Measurements from ENCODE around the gene SGMS1. TPM values are rescaled to one million over a fixed set of nuclear protein-coding genes. Genes with fewer than 3 reads are reported as not detected.
A peak's percentile ranks its signal among the peaks of the same experiment; 100 is the strongest.

The SGMS1 gene
- total and polyA plus RNA-seq, 2 donors (not counting 1 experiment from before 2014, with no cell fraction given) = 10.0 to 43.5 TPM

GRCh38 chr10:50432211-50433009 lies 191.3 kb downstream of the SGMS1 start:
- ChIA-PET CTCF (no interaction called here), POLR2A (no interaction called here)
- no peak overlapping the region for H3K4me3 Mint-ChIP-seq
- H3K4me2 ChIP-seq (replicated peaks; ENCODE audit: low read depth, low read length, poor library complexity, severe bottlenecking) = no peak overlapping the region
- TF ChIP-seq CTCF (IDR thresholded peaks at IDR 0.05) = no peak
- no peak for TF ChIP-seq EZH2 (IDR thresholded peaks at IDR 0.05; ENCODE audit: borderline replicate concordance, insufficient read depth, low read depth, low read length, poor library complexity, severe bottlenecking)
- H3K27me3 Mint-ChIP-seq = no peaks in the 10 kb centered on the region
- no peak overlapping the region for H3K27ac Mint-ChIP-seq
- WGBS (ENCODE audit: insufficient coverage) = no CpG with 5 or more reads among the region's 1 CpG
- no peak for DNase-seq
- H3K79me2 ChIP-seq (ENCODE audit: control insufficient read depth, insufficient read depth, low read length) = no peaks in the 10 kb centered on the region
- H4K20me1 ChIP-seq (ENCODE audit: control insufficient read depth, insufficient read depth, low read length, poor library complexity, severe bottlenecking) = no peaks in the 10 kb centered on the region
- H3K4me1 ChIP-seq (ENCODE audit: control insufficient read depth in 2 of 2, insufficient read depth in 2 of 2, low read length in 2 of 2) = peaks cover 5 to 8% of the 10 kb centered on the region in 2 donors
- H2AFZ ChIP-seq (ENCODE audit: insufficient read depth, low read depth, low read length, poor library complexity, severe bottlenecking) = no peak overlapping the region
- ATAC-seq (ENCODE audit: low read depth) = no peak
- no peaks in the 10 kb centered on the region for H3K9me3 Mint-ChIP-seq (ENCODE audit: insufficient read depth)
- no peak overlapping the region for H3K9ac ChIP-seq (ENCODE audit: low read length)
- no peaks in the 10 kb centered on the region for H3K27me3 ChIP-seq (replicated peaks in 1 of 4; ENCODE audit: control extremely low read depth in 1 of 4, control insufficient read depth in 3 of 4, insufficient read depth in 4 of 4, low read length in 3 of 4)
- H3K9me3 ChIP-seq (ENCODE audit: control extremely low read depth in 1 of 3, control insufficient read depth in 2 of 3, insufficient read depth in 1 of 3, low read length in 2 of 3) = no peaks in the 10 kb centered on the region
- peaks cover 17% of the 10 kb centered on the region for H3K4me1 Mint-ChIP-seq
- H3K36me3 ChIP-seq (replicated peaks in 1 of 2; ENCODE audit: control extremely low read depth in 1 of 2, control insufficient read depth in 1 of 2, extremely low read depth in 1 of 2, insufficient read depth in 2 of 2, low read length in 1 of 2) = no peaks in the 10 kb centered on the region
- no peak overlapping the region for H3K4me3 ChIP-seq (ENCODE audit: control extremely low read depth in 1 of 5, extremely low read depth in 1 of 5, insufficient read depth in 1 of 5, low read depth in 2 of 5, low read length in 4 of 5)
- H3K27ac ChIP-seq (ENCODE audit: low read length in 2 of 2) = no peak overlapping the region
- intact Hi-C loops (cut with micrococcal nuclease) = no loop called here

DNA sequence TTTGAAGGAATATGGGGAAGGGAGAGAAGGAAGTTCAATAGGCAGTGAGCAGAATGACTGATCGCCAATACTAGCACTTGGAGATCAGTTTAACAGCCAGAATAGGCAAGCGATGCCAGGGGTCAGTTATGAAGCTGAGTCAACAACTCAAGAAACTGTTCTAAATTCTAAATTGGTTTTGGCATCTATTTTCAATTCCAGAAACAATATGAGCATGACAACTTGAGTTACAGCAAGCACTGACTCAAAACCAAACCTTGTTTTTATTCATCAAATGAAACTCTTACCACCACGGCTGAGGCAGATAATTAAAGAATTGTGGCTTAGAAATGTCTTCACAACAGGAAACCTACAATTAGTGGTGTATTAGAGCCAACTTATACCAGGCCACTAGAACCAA lies 192.0 kb downstream of the SGMS1 start:
- Histone ChIP-seq H3K36me3 (replicated peaks in 1 of 2; ENCODE audit: control extremely low read depth in 1 of 2, control insufficient read depth in 1 of 2, extremely low read depth in 1 of 2, insufficient read depth in 2 of 2, low read length in 1 of 2) (no peaks in the 10 kb centered on the region), H3K4me1 (ENCODE audit: control insufficient read depth in 2 of 2, insufficient read depth in 2 of 2, low read length in 2 of 2) (peaks cover 5 to 8% of the 10 kb centered on the region in 2 donors), H3K27ac (ENCODE audit: low read length in 2 of 2) (peak overlapping the region in 1 of 2 donors; percentile 0), H3K9ac (ENCODE audit: low read length) (no peak overlapping the region), H3K9me3 (ENCODE audit: control extremely low read depth in 1 of 3, control insufficient read depth in 2 of 3, insufficient read depth in 1 of 3, low read length in 2 of 3) (no peaks in the 10 kb centered on the region), H3K27me3 (replicated peaks in 1 of 4; ENCODE audit: control extremely low read depth in 1 of 4, control insufficient read depth in 3 of 4, insufficient read depth in 4 of 4, low read length in 3 of 4) (no peaks in the 10 kb centered on the region), H2AFZ (ENCODE audit: insufficient read depth, low read depth, low read length, poor library complexity, severe bottlenecking) (no peak overlapping the region), H4K20me1 (ENCODE audit: control insufficient read depth, insufficient read depth, low read length, poor library complexity, severe bottlenecking) (no peaks in the 10 kb centered on the region), H3K79me2 (ENCODE audit: control insufficient read depth, insufficient read depth, low read length) (no peaks in the 10 kb centered on the region), H3K4me2 (replicated peaks; ENCODE audit: low read depth, low read length, poor library complexity, severe bottlenecking) (peak overlapping the region; percentile 1), H3K4me3 (ENCODE audit: control extremely low read depth in 1 of 5, extremely low read depth in 1 of 5, insufficient read depth in 1 of 5, low read depth in 2 of 5, low read length in 4 of 5) (no peak overlapping the region)
- no peaks in the 10 kb centered on the region for H3K27me3 Mint-ChIP-seq
- ATAC-seq (ENCODE audit: low read depth) (no peak), DNase-seq (no peak)
- POLR2A ChIA-PET = no interaction called here
- CTCF ChIA-PET = no interaction called here
- no peak overlapping the region for H3K4me3 Mint-ChIP-seq
- intact Hi-C loops (cut with micrococcal nuclease) = no loop called here
- no peak overlapping the region for H3K27ac Mint-ChIP-seq
- peaks cover 17% of the 10 kb centered on the region for H3K4me1 Mint-ChIP-seq
- no peaks in the 10 kb centered on the region for H3K9me3 Mint-ChIP-seq (ENCODE audit: insufficient read depth)
- TF ChIP-seq EZH2 (IDR thresholded peaks at IDR 0.05; ENCODE audit: borderline replicate concordance, insufficient read depth, low read depth, low read length, poor library complexity, severe bottlenecking) (no peak), CTCF (IDR thresholded peaks at IDR 0.05) (no peak)
- no CpG with 5 or more reads among the region's 3 CpGs for WGBS (ENCODE audit: insufficient coverage)
